WTC11 (cell line): Measurements from ENCODE around the gene GAB2.

Source experiments
- ATF6 ChIP-seq: sonication (generic); formaldehyde crosslinking; IDR thresholded peaks from 2 replicates; pipeline ENCODE4 v1.8.1; 2023; ENCODE audit warnings: mild to moderate bottlenecking, missing genetic modification reagents
- CTCF ChIP-seq: fragments of 200-600 bp; IDR thresholded peaks from 2 replicates; pipeline ENCODE4 v1.8.0; 2022; ENCODE audit warnings: antibody characterized with exemption
- JUN ChIP-seq: sonication (generic); formaldehyde crosslinking; IDR thresholded peaks from 2 replicates; pipeline ENCODE4 v1.8.0; 2023; ENCODE audit warnings: mild to moderate bottlenecking, missing genetic modification reagents
- NR2C2 ChIP-seq: sonication (generic); formaldehyde crosslinking; IDR thresholded peaks from 2 replicates; pipeline ENCODE4 v1.8.0; 2022; ENCODE audit warnings: mild to moderate bottlenecking, missing genetic modification reagents
- ZNF512 ChIP-seq: sonication (generic); formaldehyde crosslinking; IDR thresholded peaks from 2 replicates; pipeline ENCODE4 v1.8.1; 2022; ENCODE audit warnings: missing genetic modification reagents, borderline replicate concordance

- TF ChIP-seq NR2C2 (CRISPR knock-in tag) (no peak), ZNF512 (CRISPR knock-in tag) (no peak), CTCF (no peak), ATF6 (CRISPR knock-in tag) (no peak), JUN (CRISPR knock-in tag) (no peak)
These were observed 151.2 kb downstream of the GAB2 start for GRCh38 chr11:78266451-78266850.
